Globus pallidus (tissue), 1 donor: Measurements from ENCODE around the gene GPR35.
"Not testable (repeated sequence)": the region's sequence is repeated elsewhere in the genome, so short reads cannot be mapped to it uniquely, and the experiment has no call there.

Experiments used
- DNase-seq: peaks from one replicate; pipeline ENCODE4 v3.0.0-alpha.2; 2015; ENCODE audit warnings: low spot score

GPR35 gene

GRCh38 chr2:240603081-240603835 is 22.0 kb upstream of the GPR35 start:
- DNase-seq, result no peak

GRCh38 chr2:240603846-240604245 is 21.4 kb upstream of the GPR35 start:
- DNase-seq, result no peak

- DNase-seq, result peak; percentile 89
Observed at GRCh38 chr2:240604291-240604938, 20.9 kb upstream of the GPR35 start.

GRCh38 chr2:240604939-240605716 is 20.2 kb upstream of the GPR35 start:
- no peak for DNase-seq

- DNase-seq, result no peak
Observed at GRCh38 chr2:240605867-240606743, 19.2 kb upstream of the GPR35 start.

- DNase-seq, result no peak
Observed at GRCh38 chr2:240611601-240612210, 13.6 kb upstream of the GPR35 start.

- DNase-seq, result no peak
Observed at GRCh38 chr2:240613781-240614180, 11.5 kb upstream of the GPR35 start.

- no peak for DNase-seq
Observed at GRCh38 chr2:240614391-240614790, 10.9 kb upstream of the GPR35 start.

- no peak for DNase-seq
Observed at GRCh38 chr2:240615396-240615795, 9.9 kb upstream of the GPR35 start.

GRCh38 chr2:240615820-240616547 is 9.3 kb upstream of the GPR35 start:
- no peak for DNase-seq

GRCh38 chr2:240616860-240617666 is 8.2 kb upstream of the GPR35 start:
- DNase-seq, result not testable (repeated sequence)

GRCh38 chr2:240618776-240619175 is 6.5 kb upstream of the GPR35 start:
- DNase-seq, result no peak

- DNase-seq, result no peak
Observed at GRCh38 chr2:240619506-240620148, 5.7 kb upstream of the GPR35 start.

- DNase-seq, result no peak
Observed at GRCh38 chr2:240620149-240620731, 5.0 kb upstream of the GPR35 start.

- no peak for DNase-seq
Observed at GRCh38 chr2:240620859-240621258, 4.4 kb upstream of the GPR35 start.

- DNase-seq, result no peak
Observed at GRCh38 chr2:240622060-240622411, 3.2 kb upstream of the GPR35 start.

GRCh38 chr2:240622531-240623235 is 2.6 kb upstream of the GPR35 start:
- DNase-seq, result no peak

- DNase-seq, result no peak
Observed at GRCh38 chr2:240623531-240624010, 1.7 kb upstream of the GPR35 start.
